Measurements from ENCODE around the gene ASXL1.

The ASXL1 gene

GRCh38 chr20:32440069-32440757, 82.1 kb downstream of the ASXL1 start:
- DNase-seq (ENCODE audit: low read depth, low spot score) = no peak

- no peak for DNase-seq (ENCODE audit: low read depth, low spot score)
Observed at GRCh38 chr20:32440758-32441078, 82.6 kb downstream of the ASXL1 start.

GRCh38 chr20:32441638-32442037, 83.5 kb downstream of the ASXL1 start:
- no peak for DNase-seq (ENCODE audit: low read depth, low spot score)

DNA sequence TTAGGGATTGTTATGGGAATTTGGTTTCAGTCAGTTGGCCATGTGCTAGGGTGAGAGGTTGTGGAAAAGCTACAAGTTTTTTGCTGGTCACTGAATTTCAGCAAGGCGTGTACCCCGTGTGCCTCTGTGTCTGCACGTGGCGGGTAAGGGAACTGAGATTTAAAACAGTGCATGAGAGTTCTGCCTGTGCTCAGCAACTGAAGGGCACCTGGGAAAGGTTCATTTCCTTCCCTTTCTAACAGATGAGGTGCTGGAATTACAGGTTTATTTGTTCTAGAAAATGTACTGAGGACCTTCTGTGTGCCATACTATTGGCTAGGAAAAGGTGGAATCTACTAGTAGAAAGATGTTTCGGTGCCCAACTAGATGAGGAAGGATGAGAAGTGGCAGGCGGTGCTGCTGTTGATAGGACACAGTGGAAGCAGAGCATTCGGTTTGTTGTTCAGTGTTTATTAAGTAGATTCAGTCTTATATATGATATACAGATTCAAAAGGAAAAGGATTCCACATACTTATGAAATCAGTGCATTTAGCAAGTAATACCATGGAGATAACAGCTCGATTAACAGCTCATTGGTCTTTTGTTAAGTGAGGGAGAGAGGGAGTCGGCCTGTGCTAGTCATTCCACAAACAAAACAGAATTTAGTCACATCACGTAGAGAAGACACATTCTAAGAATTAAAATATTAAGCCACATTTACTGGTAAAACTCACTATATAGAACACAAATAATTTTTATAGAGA, 84.7 kb downstream of the ASXL1 start:
- no peak for DNase-seq (ENCODE audit: low read depth, low spot score)

- no peak for DNase-seq (ENCODE audit: low read depth, low spot score)
Observed at GRCh38 chr20:32443386-32443974, 85.3 kb downstream of the ASXL1 start.

DNA sequence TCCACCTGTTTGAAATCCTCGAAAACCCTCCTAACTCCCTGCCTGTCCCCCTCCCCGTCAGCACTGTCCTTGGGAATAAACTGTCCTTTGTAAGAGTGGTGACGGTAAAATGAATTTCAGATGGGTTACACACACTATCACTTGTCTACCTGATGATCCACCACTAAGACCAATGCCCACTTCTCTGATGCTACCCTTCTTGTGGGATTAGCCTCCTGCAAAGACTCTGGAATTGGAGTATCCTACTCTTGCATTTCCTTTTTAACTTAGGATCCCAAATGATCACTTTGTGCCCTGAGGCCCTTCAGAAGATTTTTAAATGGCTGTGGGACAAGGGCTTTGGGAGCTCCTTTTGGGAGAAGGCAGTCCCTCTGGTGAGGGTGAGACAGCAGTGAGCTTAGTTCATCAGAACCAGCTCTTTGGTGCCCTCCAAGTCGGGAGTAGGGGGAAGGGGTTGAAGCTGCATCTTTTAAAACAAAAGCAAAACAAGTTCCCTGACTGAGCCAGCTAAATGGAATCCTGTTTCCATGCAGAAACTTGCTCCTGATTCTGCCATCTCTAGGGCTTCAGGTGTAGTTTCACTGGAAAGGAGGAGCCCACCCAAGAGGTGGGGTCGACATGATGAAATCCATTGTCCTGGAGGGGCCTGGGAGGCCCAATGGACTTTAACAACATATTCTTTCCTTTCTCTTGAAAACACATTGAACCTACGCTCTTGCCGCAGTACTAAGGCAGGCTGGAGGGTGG, 86.5 kb downstream of the ASXL1 start:
- no peak for DNase-seq (ENCODE audit: low read depth, low spot score)

GRCh38 chr20:32445539-32446273, 87.6 kb downstream of the ASXL1 start:
- no peak for DNase-seq (ENCODE audit: low read depth, low spot score)

- DNase-seq (ENCODE audit: low read depth, low spot score) = no peak
Observed at GRCh38 chr20:32446301-32447100, 88.4 kb downstream of the ASXL1 start.

DNA sequence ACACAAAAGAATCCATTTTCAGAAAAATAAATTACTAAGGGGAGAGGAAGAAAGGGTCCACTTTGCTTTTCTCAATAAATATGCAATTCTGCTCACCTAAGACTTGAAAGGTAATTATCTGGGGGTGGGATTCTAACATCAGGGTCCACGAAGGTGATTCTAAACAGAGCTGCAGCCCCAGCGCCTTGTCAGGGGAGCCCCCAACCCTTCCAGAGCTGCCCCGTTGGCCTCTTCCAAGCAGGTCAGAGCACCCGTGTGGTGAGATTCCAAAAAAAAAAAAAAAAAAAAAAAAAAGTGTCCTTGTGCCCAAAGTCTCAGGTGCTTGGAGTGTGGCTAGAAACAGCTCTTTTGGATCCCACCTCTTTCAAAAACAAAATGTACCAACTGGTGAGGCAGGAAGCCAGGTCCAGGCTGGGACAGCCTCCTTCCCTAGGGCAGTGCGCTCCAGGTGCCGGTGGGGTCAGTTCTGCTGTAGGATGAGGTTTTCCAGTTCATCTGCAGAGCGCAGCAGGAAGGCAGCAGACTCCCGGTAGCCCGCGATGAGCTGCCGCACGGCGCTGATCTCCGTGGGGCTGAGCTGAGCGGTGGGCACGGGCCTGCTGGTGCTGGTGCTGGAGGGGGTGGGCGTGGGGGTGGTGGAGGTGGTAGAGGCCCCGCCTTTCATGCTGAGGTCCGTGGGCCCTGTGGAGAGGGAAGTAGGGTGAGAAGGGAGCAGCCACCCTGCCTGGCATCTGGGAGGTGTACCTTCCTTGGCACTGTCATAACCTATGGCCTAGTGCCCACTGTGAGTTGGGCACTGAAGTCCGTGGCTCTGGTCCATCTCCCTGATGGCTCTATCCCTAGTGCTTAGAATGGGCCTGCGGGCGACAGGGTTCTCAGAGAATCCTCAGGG, 89.3 kb downstream of the ASXL1 start:
- DNase-seq (ENCODE audit: low read depth, low spot score) = no peak

DNA sequence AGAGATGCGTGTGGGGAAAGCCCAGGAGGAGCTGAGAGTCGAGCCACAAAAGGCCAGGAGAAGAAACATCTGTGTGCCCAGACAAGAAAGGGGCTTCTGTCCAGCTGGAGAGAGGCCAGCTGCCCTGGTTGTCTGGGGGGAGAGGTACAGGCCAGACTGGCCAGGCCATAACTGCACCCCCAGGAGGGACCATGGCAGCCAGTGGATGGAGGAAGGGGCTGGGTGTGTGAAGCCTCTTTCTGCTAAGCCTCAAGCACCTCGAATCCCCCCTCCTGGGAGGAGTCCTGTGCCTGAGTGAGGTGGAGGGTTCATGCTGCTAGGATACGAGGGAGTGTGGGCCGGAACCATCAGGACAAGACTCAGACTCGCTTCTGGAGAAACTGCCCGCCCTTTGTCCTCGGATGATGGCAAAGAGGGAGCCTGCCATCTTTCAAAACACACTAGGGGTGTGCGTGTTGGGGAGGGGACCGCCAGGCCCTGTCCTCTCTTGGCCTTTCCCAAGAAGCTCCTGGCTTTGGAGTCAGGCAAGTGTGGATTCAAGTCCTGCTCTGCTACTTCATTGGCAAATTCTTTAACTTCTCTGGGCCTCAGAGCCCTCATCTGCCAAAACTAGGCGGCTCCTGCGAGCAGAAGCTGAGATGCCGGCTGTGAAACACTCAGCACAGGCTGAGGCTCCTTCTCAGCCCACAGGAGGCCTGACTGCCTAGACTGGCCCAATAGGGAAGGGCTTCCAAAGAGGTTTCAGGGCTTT, 90.3 kb downstream of the ASXL1 start:
- no peak for DNase-seq (ENCODE audit: low read depth, low spot score)

- no peak for DNase-seq (ENCODE audit: low read depth, low spot score)
Observed at GRCh38 chr20:32449057-32449889, 91.1 kb downstream of the ASXL1 start.

DNA sequence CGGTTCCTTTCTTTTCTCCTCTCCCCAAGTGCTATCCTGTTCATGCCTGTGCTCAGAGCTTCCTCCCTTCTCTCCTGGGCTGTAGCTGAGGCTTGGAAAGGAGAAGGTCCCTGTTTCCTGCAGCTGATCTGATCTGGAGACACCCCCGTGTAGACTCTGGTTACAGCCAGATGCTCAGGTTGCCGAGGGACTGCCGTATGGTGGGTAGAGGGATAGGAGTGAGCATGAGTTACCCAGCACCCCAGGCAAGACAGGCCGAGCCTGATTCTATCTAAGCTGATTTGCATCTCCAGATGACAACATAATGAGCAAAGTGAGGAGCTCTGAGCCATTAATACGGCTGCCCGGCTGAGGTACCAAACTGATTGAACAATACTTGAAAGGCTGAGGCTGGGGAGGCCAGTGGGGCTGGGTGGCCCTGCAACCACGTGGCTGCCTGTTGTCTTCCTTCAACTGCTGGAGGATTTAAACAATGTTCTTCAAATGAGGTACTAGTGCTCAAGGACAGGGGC, 91.8 kb downstream of the ASXL1 start:
- DNase-seq (ENCODE audit: low read depth, low spot score) = no peak

GRCh38 chr20:32450484-32451061, 92.4 kb downstream of the ASXL1 start:
- no peak for DNase-seq (ENCODE audit: low read depth, low spot score)

DNA sequence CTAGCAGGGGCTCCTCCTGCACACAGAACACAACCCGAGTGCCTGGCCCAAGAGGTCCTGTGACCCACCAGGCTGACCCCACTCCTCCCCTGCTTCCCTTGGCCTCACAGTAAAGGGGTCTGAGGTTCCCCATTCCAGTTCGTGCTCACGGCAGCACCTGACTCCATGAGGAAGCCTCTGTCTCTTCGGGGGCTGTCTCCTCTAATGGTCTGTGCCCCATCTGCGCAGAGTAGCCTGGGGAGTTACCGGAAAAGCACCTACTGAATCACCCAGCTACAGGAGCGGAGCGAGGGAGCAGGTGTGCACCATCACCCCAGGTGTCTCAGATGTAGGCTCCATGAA, 93.2 kb downstream of the ASXL1 start:
- DNase-seq (ENCODE audit: low read depth, low spot score) = no peak

DNA sequence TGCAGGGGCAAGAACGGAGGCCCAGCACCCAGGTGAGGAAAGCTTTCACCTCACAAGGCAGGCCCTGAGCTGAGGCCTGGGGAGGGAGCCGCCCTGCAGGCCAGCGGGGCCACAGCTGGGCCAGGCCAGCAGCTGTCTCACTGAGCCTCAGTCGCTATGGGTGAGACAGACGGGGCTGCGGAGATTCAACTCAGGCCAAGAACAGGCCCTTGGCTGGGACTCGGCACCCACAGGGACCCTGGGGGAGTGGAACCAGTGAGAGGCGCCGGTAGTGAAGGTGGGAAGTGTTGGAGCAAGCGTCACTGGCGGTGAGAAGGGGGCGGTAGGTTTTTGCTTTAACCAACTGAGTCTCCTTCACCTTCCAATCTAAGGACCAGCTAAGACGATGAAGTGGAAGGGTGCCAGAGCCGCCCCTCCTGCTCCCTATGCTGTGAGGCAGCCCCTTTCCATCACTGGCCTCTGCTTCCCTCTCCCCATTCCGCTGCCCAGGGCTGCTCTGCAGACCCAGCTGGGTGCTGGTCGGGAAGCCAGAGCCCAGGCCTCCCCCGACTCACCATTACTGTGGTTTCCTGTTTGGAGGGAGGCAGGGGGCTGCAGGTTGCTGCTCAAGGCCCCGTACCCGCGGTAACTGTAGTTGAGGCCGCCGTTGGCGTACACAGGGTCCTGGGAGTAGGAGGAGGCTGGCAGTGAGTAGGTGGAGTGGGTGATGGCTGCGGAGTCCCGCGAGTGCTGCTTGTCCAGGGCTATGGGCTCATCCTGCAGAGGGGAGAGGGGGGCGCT, 93.7 kb downstream of the ASXL1 start:
- DNase-seq (ENCODE audit: low read depth, low spot score) = no peak

DNA sequence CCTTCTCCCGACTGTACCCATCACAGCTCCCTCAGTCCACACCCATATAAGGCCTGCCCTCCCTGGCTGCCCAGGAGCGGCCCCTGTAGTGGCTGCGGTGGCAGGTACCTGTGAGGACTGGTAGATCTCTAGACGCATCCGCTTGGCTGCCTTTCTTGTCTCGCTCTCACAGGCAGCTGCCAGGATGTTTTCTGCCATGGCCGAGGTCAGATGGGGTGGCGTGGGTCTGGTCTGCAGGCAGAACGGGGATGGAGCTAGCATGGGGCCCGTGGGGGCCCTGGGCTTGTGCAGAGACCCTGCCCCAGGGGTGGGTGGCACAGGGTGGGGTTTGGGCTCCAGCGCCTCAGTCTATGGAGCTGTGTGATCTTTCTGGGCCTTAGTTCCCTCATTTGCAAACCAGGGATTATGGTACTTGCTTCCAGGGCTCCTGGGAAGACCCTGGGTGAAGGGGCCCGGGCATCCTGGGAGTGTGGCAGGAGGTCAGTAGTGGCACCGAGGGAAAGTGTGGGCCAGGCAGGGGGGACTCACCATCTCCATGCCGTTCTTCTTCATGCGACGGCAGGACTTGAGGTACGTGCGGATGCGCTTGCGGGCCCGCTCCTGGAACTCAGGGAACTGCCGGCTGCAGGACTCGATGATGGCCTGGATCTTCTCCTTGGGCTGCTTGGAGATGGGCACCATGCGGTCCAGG, 94.8 kb downstream of the ASXL1 start:
- DNase-seq (ENCODE audit: low read depth, low spot score) = no peak
